Gastrocnemius medialis (tissue), 4 donors: Measurements from ENCODE around the gene OPCML. TPM values are rescaled to one million over a fixed set of nuclear protein-coding genes. Genes with fewer than 3 reads are reported as not detected.

Source experiments
- ATAC-seq, 2 donors: fragments of 150-250 bp; one replicate each; pipeline ENCODE4 v1.9.1; 2016
- DNase-seq, 2 donors: peaks; one replicate each; pipeline ENCODE4 v3.0.0-alpha.2; 2019
- H3K27ac ChIP-seq, 4 donors: fragments of 200-600 bp; sonication (generic); 1 replicate in 1 of 4; 2 replicates in 3 of 4; pipeline ENCODE4 v1.5.1; 2016 to 2018; ENCODE audit warnings: mild to moderate bottlenecking in 2 of 4, moderate library complexity in 1 of 4
- H3K27me3 ChIP-seq, 3 donors: fragments of 200-600 bp; sonication (generic) in 2 of 3; 1 replicate in 1 of 3; 2 replicates in 2 of 3; pipeline versions ENCODE4 v1.5.1 to v1.6.0; 2016 to 2019; ENCODE audit warnings: mild to moderate bottlenecking in 1 of 3, moderate library complexity in 1 of 3
- H3K36me3 ChIP-seq, 2 donors: fragments of 200-600 bp; sonication (generic) in 1 of 2; one replicate each; pipeline ENCODE4 v1.5.1; 2017 to 2018
- H3K4me1 ChIP-seq, 2 donors: fragments of 200-600 bp; sonication (generic) in 1 of 2; one replicate each; pipeline ENCODE4 v1.5.1; 2016 to 2017; ENCODE audit warnings: mild to moderate bottlenecking in 2 of 2
- H3K4me3 ChIP-seq, 4 donors: fragments of 200-600 bp; sonication (generic) in 3 of 4; 1 replicate in 1 of 4; 2 replicates in 3 of 4; pipeline ENCODE4 v1.5.1; 2016 to 2019; ENCODE audit warnings: mild to moderate bottlenecking in 2 of 4
- H3K9me3 ChIP-seq, 3 donors: fragments of 200-600 bp; sonication (generic) in 2 of 3; 1 replicate in 1 of 3; 2 replicates in 2 of 3; pipeline ENCODE4 v1.5.1; 2016 to 2019
- CTCF ChIP-seq, 5 experiments: fragments of 450-650 bp in 3 of 5; fragments of 200-600 bp in 2 of 5; sonication (generic) in 2 of 5; IDR thresholded peaks in 4 of 5; conservative IDR thresholded peaks in 1 of 5; 1 replicate in 4 of 5; 2 replicates in 1 of 5; pipeline ENCODE4 v1.5.1; 2016 to 2019; ENCODE audit warnings: antibody characterized with exemption in 5 of 5, mild to moderate bottlenecking in 3 of 5, moderate library complexity in 3 of 5
- POLR2A ChIP-seq, 2 donors: fragments of 450-650 bp; IDR thresholded peaks; one replicate each; pipeline ENCODE4 v1.6.1; 2017; ENCODE audit warnings: antibody characterized with exemption in 2 of 2, mild to moderate bottlenecking in 2 of 2, moderate library complexity in 2 of 2
- in situ Hi-C, 4 donors: fragments of 200-750 bp; cut with MboI; loops; one replicate each; pipeline versions ENCODE4 v1.15.0 to v1.8.0; 2017; ENCODE audit warnings: low sequenced_read_pairs in 4 of 4
- intact Hi-C: fragments of 100-400 bp; cut with DNase I; formaldehyde crosslinking; loops from one replicate; pipeline ENCODE4 v1.15.1; 2023; ENCODE audit warnings: low total_unique reads
- total RNA-seq, 4 donors: library from RNA; depleted of rRNA; stranded (reverse); fragments of >200 nt; gene quantifications; one replicate each; pipeline versions ENCODE4 v1.1.0 to v1.2.3, GENCODE V29; 2016

The OPCML gene
- total RNA-seq, 4 donors from 2014 or later: not detected

DNA sequence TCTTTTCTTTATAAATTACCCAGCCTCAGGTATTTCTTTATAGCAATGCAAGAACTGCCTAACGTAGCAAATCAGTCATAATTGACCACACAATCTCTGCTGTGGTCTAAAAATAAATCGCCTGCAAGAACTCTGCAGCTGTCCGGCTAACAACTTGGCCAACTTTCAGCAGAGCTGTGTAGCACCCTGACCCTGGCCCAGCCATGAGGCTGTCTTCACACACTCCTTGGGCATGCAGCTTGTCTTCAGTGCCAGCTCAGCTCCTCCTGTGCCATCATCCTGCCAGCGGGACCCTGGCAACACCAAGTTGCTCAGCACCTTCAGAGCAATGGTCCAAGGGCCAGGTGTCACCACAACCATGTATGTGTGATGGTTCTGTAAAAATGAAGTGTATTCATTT is 355.6 kb downstream of the OPCML start:
- ATAC-seq (peak in 1 of 2 donors; percentile 44), DNase-seq (peak in 1 of 2 donors; percentile 13)
- Histone ChIP-seq H3K4me3 (no peak overlapping the region), H3K27ac (no peak overlapping the region), H3K4me1 (peaks cover 0 to 8% of the 10 kb centered on the region in 2 donors), H3K27me3 (no peaks in the 10 kb centered on the region), H3K36me3 (no peaks in the 10 kb centered on the region), H3K9me3 (no peaks in the 10 kb centered on the region)
- intact Hi-C loops (no loop called here), in situ Hi-C loops (no loop called here)
- no peak for TF ChIP-seq POLR2A (IDR thresholded peaks at IDR 0.05)
- TF ChIP-seq CTCF (IDR thresholded peaks at IDR 0.05 in 4 of 5, conservative IDR thresholded peaks at IDR 0.05 in 1 of 5): no peak

GRCh38 chr11:133175103-133175502 is 357.2 kb downstream of the OPCML start:
- ATAC-seq: no peak
- Histone ChIP-seq H3K27ac (no peak overlapping the region), H3K4me1 (peaks cover 0 to 8% of the 10 kb centered on the region in 2 donors), H3K4me3 (no peak overlapping the region), H3K9me3 (no peaks in the 10 kb centered on the region), H3K27me3 (no peaks in the 10 kb centered on the region), H3K36me3 (no peaks in the 10 kb centered on the region)
- no peak for TF ChIP-seq POLR2A (IDR thresholded peaks at IDR 0.05)
- intact Hi-C loops: no loop called here
- no peak for DNase-seq
- in situ Hi-C loops: no loop called here

- in situ Hi-C loops: no loop called here
- ATAC-seq: no peak
These were observed 358.4 kb downstream of the OPCML start for GRCh38 chr11:133173810-133174412.

DNA sequence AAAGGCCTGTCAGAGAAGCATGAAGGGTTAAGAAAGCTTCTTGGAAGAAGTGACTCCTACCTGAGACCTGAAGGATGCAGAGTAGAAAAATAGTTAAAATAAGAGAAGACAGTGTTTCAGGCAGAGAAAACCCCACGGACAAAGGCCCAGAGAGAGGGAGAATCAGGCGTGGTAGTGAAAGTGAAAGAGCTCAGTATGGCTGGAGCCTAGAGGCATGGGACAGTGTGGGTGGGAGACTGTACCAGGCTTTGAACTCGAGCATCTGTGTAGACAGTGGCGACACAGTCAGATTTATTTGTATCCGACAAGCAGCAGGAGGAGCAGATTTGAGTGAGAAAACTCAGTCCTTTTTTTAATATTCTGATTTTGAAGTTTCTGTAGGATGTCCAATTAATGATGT is 360.0 kb downstream of the OPCML start:
- Histone ChIP-seq H3K4me1 (peaks cover 0 to 4% of the 10 kb centered on the region in 2 donors), H3K4me3 (no peak overlapping the region), H3K27ac (no peak overlapping the region), H3K36me3 (no peaks in the 10 kb centered on the region), H3K27me3 (no peaks in the 10 kb centered on the region), H3K9me3 (no peaks in the 10 kb centered on the region)
- intact Hi-C loops (no loop called here), in situ Hi-C loops (no loop called here)
- DNase-seq (no peak), ATAC-seq (no peak)
- TF ChIP-seq POLR2A (IDR thresholded peaks at IDR 0.05) (no peak), CTCF (IDR thresholded peaks at IDR 0.05 in 4 of 5, conservative IDR thresholded peaks at IDR 0.05 in 1 of 5) (no peak)

More at GRCh38 chr11:133173810-133174412, 358.4 kb downstream of the OPCML start:
- no peak overlapping the region for H3K4me3 ChIP-seq
- H3K4me1 ChIP-seq: peaks cover 0 to 7% of the 10 kb centered on the region in 2 donors
- no peak for DNase-seq
- no peaks in the 10 kb centered on the region for H3K27me3 ChIP-seq
- no peaks in the 10 kb centered on the region for H3K36me3 ChIP-seq
- TF ChIP-seq POLR2A (IDR thresholded peaks at IDR 0.05) (no peak), CTCF (IDR thresholded peaks at IDR 0.05 in 4 of 5, conservative IDR thresholded peaks at IDR 0.05 in 1 of 5) (no peak)
- H3K27ac ChIP-seq: no peak overlapping the region
- intact Hi-C loops: no loop called here
- H3K9me3 ChIP-seq: no peaks in the 10 kb centered on the region

DNA sequence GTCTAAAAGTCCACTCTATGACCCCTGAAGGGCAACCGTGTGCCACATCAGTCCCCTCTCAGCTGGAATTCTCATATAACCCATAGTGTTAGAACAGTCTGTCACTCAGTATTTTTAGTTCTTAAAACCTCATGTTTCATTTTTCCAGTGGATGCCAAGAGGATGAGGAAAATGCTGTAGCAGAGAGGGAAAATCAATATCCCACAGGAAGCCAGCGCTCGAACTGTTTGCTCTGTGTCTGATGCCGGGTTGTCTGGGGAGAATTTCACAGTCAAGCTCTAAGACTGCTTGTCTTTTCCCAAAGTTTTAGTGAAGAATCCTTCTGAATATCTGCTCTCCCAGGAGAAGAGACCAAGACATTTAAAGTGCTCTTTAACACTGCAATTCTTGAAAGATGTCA is 360.9 kb downstream of the OPCML start:
- Histone ChIP-seq H3K4me1 (no peaks in the 10 kb centered on the region), H3K27ac (no peak overlapping the region), H3K9me3 (no peaks in the 10 kb centered on the region), H3K4me3 (no peak overlapping the region), H3K27me3 (peaks cover 0 to 4% (median 0%) of the 10 kb centered on the region in 3 donors), H3K36me3 (no peaks in the 10 kb centered on the region)
- in situ Hi-C loops (no loop called here), intact Hi-C loops (no loop called here)
- ATAC-seq: no peak
- DNase-seq: no peak
- no peak for TF ChIP-seq POLR2A (IDR thresholded peaks at IDR 0.05)
- no peak for TF ChIP-seq CTCF (IDR thresholded peaks at IDR 0.05 in 4 of 5, conservative IDR thresholded peaks at IDR 0.05 in 1 of 5)
